Smooth muscle cell (in vitro differentiated cells): ENCODE results near the gene AREG. TPM values are rescaled to one million over a fixed set of nuclear protein-coding genes. Genes with fewer than 3 reads are reported as not detected.

Experiments used
- DNase-seq: peaks from one replicate; lab custom pipeline; 2025; ENCODE audit not compliant: unreplicated experiment; lab: John Stamatoyannopoulos, UW
- H2AFZ ChIP-seq: fragments of 200-600 bp; sonication (generic); 2 replicates; pipeline ENCODE4 v1.6.0; 2016; ENCODE audit warnings: antibody characterized with exemption, low read depth, mild to moderate bottlenecking
- H3F3A ChIP-seq: fragments of 200-600 bp; sonication (generic); 2 replicates; pipeline ENCODE4 v1.6.0; 2017; ENCODE audit warnings: antibody characterized with exemption, low read depth
- H3K27ac ChIP-seq: fragments of 200-600 bp; sonication (generic); 2 replicates; pipeline ENCODE4 v1.5.1; 2016; ENCODE audit warnings: low read depth, mild to moderate bottlenecking
- H3K27me3 ChIP-seq: fragments of 200-600 bp; sonication (generic); 2 replicates; pipeline ENCODE4 v1.6.1; 2016; ENCODE audit warnings: low read depth, mild to moderate bottlenecking
- H3K36me3 ChIP-seq: fragments of 200-600 bp; sonication (generic); 2 replicates; pipeline ENCODE4 v1.5.1; 2016; ENCODE audit warnings: low read depth
- H3K4me1 ChIP-seq: fragments of 200-600 bp; sonication (generic); 2 replicates; pipeline ENCODE4 v1.5.1; 2016; ENCODE audit warnings: low read depth
- H3K4me2 ChIP-seq: fragments of 200-600 bp; sonication (generic); 2 replicates; pipeline ENCODE4 v1.6.0; 2016; ENCODE audit warnings: mild to moderate bottlenecking
- H3K4me3 ChIP-seq: fragments of 200-600 bp; sonication (generic); 2 replicates; pipeline ENCODE4 v1.5.1; 2016; ENCODE audit warnings: mild to moderate bottlenecking
- H3K79me2 ChIP-seq: fragments of 200-600 bp; sonication (generic); 2 replicates; pipeline ENCODE4 v1.6.0; 2016; ENCODE audit warnings: low read depth, mild to moderate bottlenecking
- H3K9ac ChIP-seq: fragments of 200-600 bp; sonication (generic); 2 replicates; pipeline ENCODE4 v1.6.0; 2016; ENCODE audit warnings: low read depth
- H3K9me3 ChIP-seq: fragments of 200-600 bp; sonication (generic); replicated peaks from 2 replicates; pipeline ENCODE4 v1.5.1; 2016; ENCODE audit warnings: low read depth
- H4K20me1 ChIP-seq: fragments of 200-600 bp; sonication (generic); 2 replicates; pipeline ENCODE4 v1.6.0; 2016; ENCODE audit warnings: low read depth
- CTCF ChIP-seq: fragments of 200-600 bp; sonication (generic); IDR thresholded peaks from 2 replicates; pipeline ENCODE4 v1.5.1; 2017; ENCODE audit warnings: borderline replicate concordance, mild to moderate bottlenecking, antibody characterized with exemption; ENCODE audit not compliant: insufficient read depth, poor library complexity, severe bottlenecking
- WGBS: methylation state at CpG from one replicate; pipeline ENCODE4 v1.1.7; 2016; ENCODE audit warnings: low lambda C conversion rate; 5-methylcytosine and 5-hydroxymethylcytosine counted together
- polyA plus RNA-seq: library from polyadenylated mRNA; unstranded; fragments of >200 nt; fragmentation: Nextera tagmentation; extraction: Ambion mirVana; gene quantifications from 2 replicates; pipeline ENCODE4 v1.2.1, GENCODE V29; 2016
- total RNA-seq: library from RNA; depleted of rRNA; stranded (reverse); fragments of >200 nt; gene quantifications from 2 replicates; pipeline ENCODE4 v1.2.3, GENCODE V29; 2014

Gene AREG
- total and polyA plus RNA-seq, 2 experiments from 2014 or later = 86.9 to 123 TPM

GRCh38 chr4:74487771-74488170 lies 42.8 kb downstream of the AREG start:
- H3K36me3 ChIP-seq = no peaks in the 10 kb centered on the region
- DNase-seq = no peak
- H3K79me2 ChIP-seq = no peaks in the 10 kb centered on the region
- 98% methylated on average over 1 of the region's 1 CpG for whole genome bisulfite sequencing
- H3K4me1 ChIP-seq = no peaks in the 10 kb centered on the region
- no peak overlapping the region for H2AFZ ChIP-seq
- H3K27me3 ChIP-seq = no peaks in the 10 kb centered on the region
- no peaks in the 10 kb centered on the region for H4K20me1 ChIP-seq
- H3K27ac ChIP-seq = no peak overlapping the region
- H3K9me3 ChIP-seq = no peaks in the 10 kb centered on the region
- no peak overlapping the region for H3K4me2 ChIP-seq
- H3K4me3 ChIP-seq = no peak overlapping the region
- H3F3A ChIP-seq = no peaks in the 10 kb centered on the region
- H3K9ac ChIP-seq = no peak overlapping the region
- TF ChIP-seq CTCF = no peak

- Histone ChIP-seq H3F3A (no peaks in the 10 kb centered on the region), H3K27ac (no peak overlapping the region), H2AFZ (no peak overlapping the region), H3K9me3 (no peaks in the 10 kb centered on the region), H3K27me3 (no peaks in the 10 kb centered on the region), H3K4me1 (no peaks in the 10 kb centered on the region), H4K20me1 (no peaks in the 10 kb centered on the region), H3K9ac (no peak overlapping the region), H3K79me2 (no peaks in the 10 kb centered on the region), H3K4me3 (no peak overlapping the region), H3K36me3 (no peaks in the 10 kb centered on the region), H3K4me2 (no peak overlapping the region)
- no peak for DNase-seq
- WGBS = 83% methylated on average over 1 of the region's 1 CpG
- TF ChIP-seq CTCF = no peak
These were observed 45.8 kb downstream of the AREG start for GRCh38 chr4:74490736-74491135.

GRCh38 chr4:74499986-74500781 lies 55.2 kb downstream of the AREG start:
- H3K9ac ChIP-seq = no peak overlapping the region
- H3K9me3 ChIP-seq = no peaks in the 10 kb centered on the region
- peak overlapping the region; percentile 86 for H3K27ac ChIP-seq
- no peaks in the 10 kb centered on the region for H4K20me1 ChIP-seq
- no peak overlapping the region for H3K4me3 ChIP-seq
- H3F3A ChIP-seq = no peaks in the 10 kb centered on the region
- 86% methylated on average over 4 of the region's 4 CpGs for WGBS
- H2AFZ ChIP-seq = no peak overlapping the region
- no peak for DNase-seq
- H3K27me3 ChIP-seq = no peaks in the 10 kb centered on the region
- no peaks in the 10 kb centered on the region for H3K79me2 ChIP-seq
- H3K36me3 ChIP-seq = no peaks in the 10 kb centered on the region
- TF ChIP-seq CTCF = no peak
- H3K4me2 ChIP-seq = no peak overlapping the region
- no peaks in the 10 kb centered on the region for H3K4me1 ChIP-seq

- 33% methylated on average over 1 of the region's 1 CpG for WGBS
- peak overlapping the region; percentile 86 for H3K27ac ChIP-seq
These were observed 56.6 kb downstream of the AREG start for GRCh38 chr4:74501579-74501978.

More at GRCh38 chr4:74501579-74501978, 56.6 kb downstream of the AREG start:
- H3F3A ChIP-seq = no peaks in the 10 kb centered on the region
- no peaks in the 10 kb centered on the region for H4K20me1 ChIP-seq
- H3K4me1 ChIP-seq = no peaks in the 10 kb centered on the region
- H3K9ac ChIP-seq = peak overlapping the region; percentile 30
- H3K27me3 ChIP-seq = no peaks in the 10 kb centered on the region
- H3K4me3 ChIP-seq = no peak overlapping the region
- TF ChIP-seq CTCF = no peak
- H3K9me3 ChIP-seq = no peaks in the 10 kb centered on the region
- H2AFZ ChIP-seq = no peak overlapping the region
- no peaks in the 10 kb centered on the region for H3K36me3 ChIP-seq
- no peaks in the 10 kb centered on the region for H3K79me2 ChIP-seq
- no peak for DNase-seq
- peak overlapping the region; percentile 33 for H3K4me2 ChIP-seq
